ENCODE measurements around the gene CLCF1.
"Not testable (repeated sequence)": the region's sequence is repeated elsewhere in the genome, so short reads cannot be mapped to it uniquely, and the experiment has no call there.

CLCF1 gene

GRCh38 chr11:67320011-67320410, 53.4 kb downstream of the CLCF1 start:
- DNase-seq: no peak

GRCh38 chr11:67318876-67319275, 54.5 kb downstream of the CLCF1 start:
- not testable (repeated sequence) for DNase-seq

- no peak for DNase-seq
Observed at GRCh38 chr11:67317888-67318555, 55.4 kb downstream of the CLCF1 start.

GRCh38 chr11:67317205-67317887, 56.1 kb downstream of the CLCF1 start:
- peak; percentile 96 for DNase-seq

GRCh38 chr11:67316882-67317204, 56.6 kb downstream of the CLCF1 start:
- no peak for DNase-seq

GRCh38 chr11:67315325-67315909, 58.0 kb downstream of the CLCF1 start:
- no peak for DNase-seq

- DNase-seq: no peak
Observed at GRCh38 chr11:67314218-67314617, 59.2 kb downstream of the CLCF1 start.
